CD14-positive monocyte (primary cell): ENCODE data around the gene TEDDM1. TPM values are rescaled to one million over a fixed set of nuclear protein-coding genes. Genes with fewer than 3 reads are reported as not detected.

ENCODE experiments used
- DNase-seq, 3 donors: peaks; one replicate each; pipeline ENCODE4 v3.0.0-alpha.2; 2011 to 2022
- H2AFZ ChIP-seq: 2 replicates; pipeline ENCODE4 v1.6.0; 2012; ENCODE audit warnings: mild to moderate bottlenecking, low read depth, low read length, inconsistent platforms; ENCODE audit not compliant: insufficient read depth, poor library complexity, severe bottlenecking
- H3K27ac ChIP-seq, 2 donors: 1 replicate in 1 of 2; 2 replicates in 1 of 2; pipeline ENCODE4 v1.5.1; 2012 to 2013; ENCODE audit warnings: low read length in 2 of 2, control low read depth in 1 of 2, inconsistent platforms in 1 of 2, low read depth in 1 of 2, mild to moderate bottlenecking in 1 of 2
- H3K27me3 ChIP-seq, 2 donors: one replicate each; pipeline versions ENCODE4 v1.6.0 to v1.6.1; 2011 to 2013; ENCODE audit warnings: low read length in 2 of 2; ENCODE audit not compliant: control insufficient read depth in 2 of 2, insufficient read depth in 2 of 2
- H3K36me3 ChIP-seq, 2 donors: replicated peaks in 1 of 2; 1 replicate in 1 of 2; 2 replicates in 1 of 2; pipeline versions ENCODE4 v1.5.1 to v1.6.1; 2012 to 2013; ENCODE audit warnings: low read length in 2 of 2, control low read depth in 1 of 2, inconsistent platforms in 1 of 2, mild to moderate bottlenecking in 1 of 2; ENCODE audit not compliant: insufficient read depth in 2 of 2, control insufficient read depth in 1 of 2
- H3K4me1 ChIP-seq, 2 donors: 1 replicate in 1 of 2; 2 replicates in 1 of 2; pipeline versions ENCODE4 v1.5.1 to v1.6.1; 2012 to 2013; ENCODE audit warnings: low read length in 2 of 2, control low read depth in 1 of 2, inconsistent platforms in 1 of 2, mild to moderate bottlenecking in 1 of 2, moderate library complexity in 1 of 2; ENCODE audit not compliant: insufficient read depth in 2 of 2, control insufficient read depth in 1 of 2
- H3K4me2 ChIP-seq: replicated peaks from 2 replicates; pipeline ENCODE3; 2012; ENCODE audit warnings: low read length, moderate library complexity, mild to moderate bottlenecking; ENCODE audit not compliant: poor library complexity, severe bottlenecking; ENCODE audit errors: extremely low read depth
- H3K4me3 ChIP-seq, 3 experiments: fragments of 200-600 bp in 1 of 3; sonication (generic) in 1 of 3; replicated peaks in 1 of 3; 1 replicate in 2 of 3; 2 replicates in 1 of 3; pipeline ENCODE4 v1.5.1; 2011 to 2013; ENCODE audit warnings: low read length in 3 of 3, mild to moderate bottlenecking in 3 of 3, control low read depth in 2 of 3, low read depth in 2 of 3, inconsistent platforms in 1 of 3, moderate library complexity in 1 of 3
- H3K79me2 ChIP-seq: 2 replicates; pipeline ENCODE4 v1.6.0; 2012; ENCODE audit warnings: mild to moderate bottlenecking, control low read depth, inconsistent platforms, low read length, moderate library complexity; ENCODE audit not compliant: insufficient read depth
- H3K9ac ChIP-seq: 2 replicates; pipeline ENCODE4 v1.6.0; 2017; ENCODE audit warnings: low read length, mild to moderate bottlenecking; ENCODE audit not compliant: insufficient read depth, poor library complexity, severe bottlenecking
- H3K9me3 ChIP-seq, 2 donors: replicated peaks in 1 of 2; 1 replicate in 1 of 2; 2 replicates in 1 of 2; pipeline versions ENCODE4 v1.5.1 to v1.6.1; 2012 to 2013; ENCODE audit warnings: low read length in 2 of 2, control low read depth in 1 of 2; ENCODE audit not compliant: control insufficient read depth in 1 of 2, insufficient read depth in 1 of 2
- H4K20me1 ChIP-seq: 2 replicates; pipeline ENCODE4 v1.6.0; 2012; ENCODE audit warnings: mild to moderate bottlenecking, low read length, control low read depth, moderate library complexity; ENCODE audit not compliant: insufficient read depth
- H3K27ac Mint-ChIP-seq, 7 donors: one replicate each; pipeline ENCODE4 v1.8.0; 2020; ENCODE audit warnings: mild to moderate bottlenecking in 7 of 7, mixed read lengths in 7 of 7, moderate library complexity in 6 of 7, inconsistent platforms in 2 of 7
- H3K27me3 Mint-ChIP-seq, 3 donors: one replicate each; pipeline ENCODE4 v1.8.0; 2021 to 2022; ENCODE audit warnings: low read depth in 3 of 3, mild to moderate bottlenecking in 3 of 3, mixed read lengths in 3 of 3, moderate library complexity in 3 of 3, inconsistent platforms in 1 of 3
- H3K36me3 Mint-ChIP-seq, 2 donors: one replicate each; pipeline ENCODE4 v1.8.0; 2020; ENCODE audit warnings: mixed read lengths in 2 of 2, inconsistent platforms in 1 of 2, mild to moderate bottlenecking in 1 of 2
- H3K4me1 Mint-ChIP-seq: one replicate; pipeline ENCODE4 v1.8.0; 2020; ENCODE audit warnings: mild to moderate bottlenecking, mixed read lengths
- H3K4me3 Mint-ChIP-seq, 2 donors: one replicate each; pipeline ENCODE4 v1.8.0; 2020; ENCODE audit warnings: mild to moderate bottlenecking in 2 of 2, mixed read lengths in 2 of 2, moderate library complexity in 1 of 2
- H3K9me3 Mint-ChIP-seq, 7 donors: one replicate each; pipeline ENCODE4 v1.8.0; 2020 to 2022; ENCODE audit warnings: mixed read lengths in 7 of 7, mild to moderate bottlenecking in 6 of 7, moderate library complexity in 6 of 7, inconsistent platforms in 2 of 7
- CTCF ChIP-seq: fragments of 200-600 bp; IDR thresholded peaks from one replicate; pipeline ENCODE4 v1.8.0; 2022; ENCODE audit warnings: antibody characterized with exemption, mild to moderate bottlenecking
- WGBS: methylation state at CpG from one replicate; pipeline ENCODE4 v1.1.5; 2013; ENCODE audit warnings: missing lambda C conversion rate; ENCODE audit not compliant: insufficient coverage; 5-methylcytosine and 5-hydroxymethylcytosine counted together
- intact Hi-C, 2 donors: fragments of 100-400 bp; cut with micrococcal nuclease; formaldehyde crosslinking; loops; one replicate each; pipeline versions ENCODE4 v1.15.0 to v1.15.1; 2023
- polyA plus RNA-seq, 3 donors: library from polyadenylated mRNA; depleted of rRNA in 1 of 3; unstranded in 2 of 3; stranded (reverse) in 1 of 3; fragments of 300-500 nt in 2 of 3; fragments of >200 nt in 1 of 3; fragmentation: Illumina TruSeq in 2 of 3; gene quantifications; 1 replicate in 2 of 3; 2 replicates in 1 of 3; pipeline ENCODE4 v1.2.3, GENCODE V29; 2012 to 2021

TEDDM1 gene
- polyA plus RNA-seq, 3 donors, result 0.07 TPM; not detected in 2

- Mint-ChIP-seq H3K4me1 (peaks cover 4% of the 10 kb centered on the region), H3K36me3 (no peaks in the 10 kb centered on the region), H3K9me3 (peaks cover 8 to 15% (median 12%) of the 10 kb centered on the region in 7 donors), H3K27me3 (peaks cover 1 to 4% (median 2%) of the 10 kb centered on the region in 3 donors), H3K4me3 (no peak overlapping the region), H3K27ac (peak overlapping the region in 1 of 7 donors; percentile 37)
- H2AFZ ChIP-seq, result no peak overlapping the region
- H3K4me3 ChIP-seq, result no peak overlapping the region
- no peaks in the 10 kb centered on the region for H3K27me3 ChIP-seq
- H3K27ac ChIP-seq, result no peak overlapping the region
- H3K9ac ChIP-seq, result no peak overlapping the region
- no peaks in the 10 kb centered on the region for H3K79me2 ChIP-seq
- H3K9me3 ChIP-seq, result peaks cover 10% of the 10 kb centered on the region in 2 donors
- intact Hi-C loops, result loop anchor here (10.0 kb wide), 1 partner anchor 342 kb away; the partner anchor contains the start of gene NPL (in 2 of the 2)
- TF ChIP-seq CTCF, result no peak
- H3K36me3 ChIP-seq, result no peaks in the 10 kb centered on the region
- DNase-seq, result no peak
- no peaks in the 10 kb centered on the region for H3K4me1 ChIP-seq
- H4K20me1 ChIP-seq, result no peaks in the 10 kb centered on the region
- no peak overlapping the region for H3K4me2 ChIP-seq
- 100% methylated on average over 1 of the region's 1 CpG for WGBS
These were observed 41.9 kb upstream of the TEDDM1 start for GRCh38 chr1:182442333-182442732.

- no peak overlapping the region for H3K27ac ChIP-seq
- no peak for DNase-seq
These were observed 41.3 kb upstream of the TEDDM1 start for GRCh38 chr1:182441719-182442118.

More at GRCh38 chr1:182441719-182442118, 41.3 kb upstream of the TEDDM1 start:
- no peak overlapping the region for H3K4me3 Mint-ChIP-seq
- H3K27me3 Mint-ChIP-seq, result peaks cover 2 to 4% (median 2%) of the 10 kb centered on the region in 3 donors
- H3K9me3 ChIP-seq, result peaks cover 10% of the 10 kb centered on the region in 2 donors
- intact Hi-C loops, result loop anchor here (10.0 kb wide), 1 partner anchor 343 kb away; the partner anchor contains the start of gene NPL (in 2 of the 2)
- no peak overlapping the region for H3K4me3 ChIP-seq
- H3K36me3 ChIP-seq, result no peaks in the 10 kb centered on the region
- 100% methylated on average over 2 of the region's 3 CpGs for WGBS
- H3K4me1 ChIP-seq, result no peaks in the 10 kb centered on the region
- H2AFZ ChIP-seq, result no peak overlapping the region
- H3K4me2 ChIP-seq, result no peak overlapping the region
- no peaks in the 10 kb centered on the region for H3K79me2 ChIP-seq
- TF ChIP-seq CTCF, result no peak
- peaks cover 4% of the 10 kb centered on the region for H3K4me1 Mint-ChIP-seq
- H3K9ac ChIP-seq, result no peak overlapping the region
- peak overlapping the region in 1 of 7 donors; percentile 66 for H3K27ac Mint-ChIP-seq
- no peaks in the 10 kb centered on the region for H4K20me1 ChIP-seq
- no peaks in the 10 kb centered on the region for H3K36me3 Mint-ChIP-seq
- H3K9me3 Mint-ChIP-seq, result peaks cover 8 to 15% (median 12%) of the 10 kb centered on the region in 7 donors
- no peaks in the 10 kb centered on the region for H3K27me3 ChIP-seq
